NCI-H128 (cell line): ENCODE data around the gene RGL3.
"Not testable (repeated sequence)": the region's sequence is repeated elsewhere in the genome, so short reads cannot be mapped to it uniquely, and the experiment has no call there.

Experiments used
- DNase-seq: peaks from one replicate; lab custom pipeline; 2025; ENCODE audit not compliant: unreplicated experiment; lab: John Stamatoyannopoulos, UW

The RGL3 gene

DNA sequence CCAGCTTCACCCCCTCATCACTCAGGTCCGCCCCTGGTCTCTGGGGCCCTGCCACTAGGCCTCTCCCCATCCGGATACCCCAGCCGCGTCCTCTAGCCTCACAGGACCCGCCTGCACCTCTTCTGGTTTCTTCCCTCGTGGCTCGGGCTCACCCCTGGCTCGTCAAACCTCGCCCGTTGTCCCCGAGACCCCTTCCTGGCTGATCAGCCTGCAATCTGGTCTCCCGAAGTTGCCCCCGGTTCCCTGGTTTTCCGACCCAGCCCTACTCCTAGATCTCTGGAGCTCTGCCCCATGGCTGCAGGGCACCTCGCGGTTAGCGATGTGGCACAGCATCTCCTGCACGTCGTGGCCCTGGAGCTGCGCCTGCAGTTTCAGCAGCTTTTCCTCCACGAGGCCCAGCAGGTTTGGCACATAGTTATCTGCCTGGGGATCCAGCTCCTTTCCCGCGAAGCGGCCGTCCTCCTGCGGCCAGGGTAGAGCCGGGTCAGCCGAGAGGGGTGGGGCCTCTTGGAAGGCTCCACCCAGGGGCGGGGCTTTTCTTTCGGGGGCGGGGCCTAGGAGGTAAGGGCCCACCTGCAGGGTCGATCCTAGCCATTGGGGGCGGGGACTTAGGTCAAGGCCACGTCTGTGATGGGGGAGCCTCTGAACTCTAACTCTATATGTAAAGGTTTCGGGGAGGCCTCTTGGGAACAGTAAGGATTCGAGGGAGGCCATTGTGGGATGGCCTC is 2.4 kb upstream of the RGL3 start:
- DNase-seq, result no peak

- no peak for DNase-seq
Measured at GRCh38 chr19:11420429-11421370, 1.6 kb upstream of the RGL3 start.

GRCh38 chr19:11418094-11418548 is 993 bp downstream of the RGL3 start:
- DNase-seq, result no peak

GRCh38 chr19:11416346-11417052 is 2.6 kb downstream of the RGL3 start:
- DNase-seq, result no peak

- no peak for DNase-seq
Measured at GRCh38 chr19:11414544-11414943, 4.6 kb downstream of the RGL3 start.

GRCh38 chr19:11410682-11411081 is 8.4 kb downstream of the RGL3 start:
- no peak for DNase-seq

GRCh38 chr19:11408591-11408990 is 10.5 kb downstream of the RGL3 start:
- DNase-seq, result no peak

- DNase-seq, result not testable (repeated sequence)
Measured at GRCh38 chr19:11406703-11407236, 12.3 kb downstream of the RGL3 start.

GRCh38 chr19:11405846-11406643 is 13.1 kb downstream of the RGL3 start:
- no peak for DNase-seq

DNA sequence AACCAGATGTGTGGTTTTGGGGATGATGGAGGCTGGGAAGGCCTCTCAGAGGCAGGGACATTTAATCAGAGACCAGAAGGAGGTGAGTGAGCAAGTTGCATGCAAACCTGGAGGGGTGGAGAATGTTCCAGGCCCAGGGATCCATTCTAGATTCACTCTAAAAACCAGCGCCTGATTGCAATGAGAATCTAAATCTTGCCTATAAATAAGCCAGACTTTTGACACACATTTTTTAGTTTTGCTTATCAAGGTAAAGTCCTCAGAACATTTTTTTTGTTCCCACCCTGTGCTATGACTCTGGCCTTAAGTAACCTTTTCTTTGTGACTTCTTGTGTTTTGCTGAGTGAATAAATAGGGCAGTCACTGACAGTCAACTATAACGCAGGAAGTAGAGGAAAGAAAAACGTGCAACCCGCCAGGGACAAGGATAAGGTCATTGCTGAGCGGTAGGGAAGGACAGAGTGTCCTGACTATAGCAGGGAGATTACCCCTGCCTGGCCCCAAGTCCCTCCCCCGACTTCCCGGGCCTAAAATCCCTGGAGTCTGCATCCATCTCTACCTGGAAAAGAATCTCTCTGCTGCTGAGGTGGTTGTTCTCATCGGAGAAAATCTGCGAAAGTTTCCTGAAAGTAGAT is 14.4 kb downstream of the RGL3 start:
- DNase-seq, result no peak

DNA sequence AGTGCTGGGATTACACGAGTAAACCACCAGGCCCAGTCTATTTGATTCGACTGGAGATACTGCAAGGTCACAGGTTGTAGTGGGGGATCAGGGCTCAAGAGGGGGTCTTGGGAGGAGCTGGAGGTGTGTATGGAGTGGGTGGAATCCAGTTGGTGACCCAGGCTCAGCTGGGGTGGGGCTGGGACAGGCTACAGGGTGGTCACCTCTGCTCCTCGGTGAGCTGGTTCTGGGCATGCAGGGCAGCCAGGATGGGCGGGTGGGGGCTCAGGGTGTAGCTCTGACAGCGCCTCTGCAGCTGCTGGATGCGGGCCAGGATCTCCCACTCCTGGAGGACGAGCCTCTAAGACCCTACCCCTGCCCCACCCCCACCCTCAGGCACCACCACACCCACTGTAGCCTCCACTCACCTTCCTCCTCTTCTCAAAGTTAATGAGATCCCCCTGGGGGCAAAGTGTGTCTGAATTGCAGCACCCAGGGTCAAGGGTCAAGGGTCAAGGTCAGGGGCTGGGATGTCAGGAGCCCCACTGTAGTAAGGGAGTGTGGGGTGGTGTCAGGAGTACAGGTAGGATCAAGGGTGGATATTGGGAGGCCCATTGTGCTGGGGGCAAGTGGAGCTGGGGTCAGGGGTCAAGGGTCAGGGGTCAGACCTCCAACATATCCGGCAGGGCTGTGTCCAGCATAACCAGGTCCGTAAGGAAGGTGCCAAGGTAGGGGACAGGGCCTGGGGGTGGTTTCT is 17.1 kb downstream of the RGL3 start:
- DNase-seq, result no peak

- DNase-seq, result no peak
Measured at GRCh38 chr19:11400798-11401197, 18.3 kb downstream of the RGL3 start.

DNA sequence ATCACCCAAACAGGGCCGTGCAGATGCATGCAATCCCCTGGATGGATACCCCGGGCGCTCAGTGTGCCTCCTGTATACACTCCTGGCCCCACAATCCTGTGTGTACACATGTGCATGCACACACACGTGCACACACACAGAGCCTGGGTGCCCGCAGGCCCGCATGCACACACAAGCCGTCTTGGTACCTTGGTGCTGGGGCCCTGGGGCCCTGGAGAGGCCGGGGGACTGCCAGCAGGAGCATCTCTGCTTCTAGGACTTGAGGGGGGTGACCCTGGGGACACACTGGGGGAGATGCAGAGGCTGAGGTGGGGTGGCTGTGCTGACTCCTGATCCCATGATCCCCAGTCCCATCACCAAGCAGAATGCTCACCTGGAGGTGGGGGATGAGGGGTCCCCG is 19.4 kb downstream of the RGL3 start:
- DNase-seq, result no peak

DNA sequence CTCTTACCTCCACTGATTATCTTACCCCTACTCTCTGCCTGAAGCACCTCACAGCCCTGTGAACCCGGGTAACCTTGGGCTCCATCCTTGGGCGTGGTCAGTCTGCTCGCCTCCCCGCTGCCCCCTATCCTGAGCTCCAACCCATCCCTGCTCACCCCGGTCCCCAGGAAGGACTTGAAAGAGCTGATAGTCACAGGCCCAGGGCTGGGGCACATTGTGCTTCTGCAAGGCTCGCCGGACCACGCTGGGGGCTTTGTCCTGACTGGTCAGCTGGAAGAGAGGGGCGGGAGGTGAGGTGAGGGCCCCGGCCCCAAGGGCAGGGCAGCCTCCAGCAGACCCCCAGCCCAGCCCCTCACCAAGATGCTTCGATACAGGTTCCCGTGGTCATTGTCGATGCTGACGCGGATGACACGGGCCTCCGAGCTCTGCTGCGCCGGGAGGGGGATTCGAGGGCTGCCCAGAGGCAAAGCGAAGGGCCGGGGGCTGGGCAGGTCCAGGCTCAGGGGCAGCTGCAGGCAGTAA is 22.0 kb downstream of the RGL3 start:
- DNase-seq, result no peak

GRCh38 chr19:11390933-11391680 is 28.0 kb downstream of the RGL3 start:
- DNase-seq, result no peak

DNA sequence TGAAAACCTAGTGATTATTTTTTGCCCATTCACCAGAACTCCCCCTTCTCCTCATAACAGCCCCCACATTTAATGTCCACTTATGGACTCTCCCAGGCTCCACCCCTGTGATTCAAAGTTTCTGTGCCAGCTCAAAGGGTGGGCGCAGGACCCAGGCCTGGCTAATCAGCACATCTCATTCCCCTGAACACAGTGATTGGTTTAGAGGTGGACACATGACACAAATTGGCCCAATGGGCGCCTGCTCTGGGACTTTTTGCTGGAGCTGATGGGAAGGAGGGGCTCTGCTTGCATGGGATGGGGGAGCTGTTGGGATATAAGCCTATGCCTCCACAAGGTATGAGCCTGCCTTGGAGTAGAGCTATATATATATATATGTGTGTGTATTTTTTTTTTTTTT is 28.8 kb downstream of the RGL3 start:
- no peak for DNase-seq

GRCh38 chr19:11387162-11388034 is 31.7 kb downstream of the RGL3 start:
- DNase-seq, result no peak
